GM15510 (cell line): ENCODE results near the gene CCDC148.

Experiments used
- POLR2A ChIP-seq: IDR thresholded peaks from 3 replicates; pipeline ENCODE4 v1.6.1; 2011; ENCODE audit warnings: borderline replicate concordance; ENCODE audit not compliant: insufficient read length; ENCODE audit errors: extremely low read depth

The CCDC148 gene

GRCh38 chr2:158346032-158346431 lies 110.5 kb downstream of the CCDC148 start:
- no peak for TF ChIP-seq POLR2A

- no peak for TF ChIP-seq POLR2A
These were observed 117.0 kb downstream of the CCDC148 start for GRCh38 chr2:158339513-158339912.

GRCh38 chr2:158337018-158337417 lies 119.5 kb downstream of the CCDC148 start:
- no peak for TF ChIP-seq POLR2A

- TF ChIP-seq POLR2A, result no peak
These were observed 130.7 kb downstream of the CCDC148 start for GRCh38 chr2:158325782-158326340.

- TF ChIP-seq POLR2A, result no peak
These were observed 131.3 kb downstream of the CCDC148 start for GRCh38 chr2:158325031-158325781.

- TF ChIP-seq POLR2A, result no peak
These were observed 133.2 kb downstream of the CCDC148 start for GRCh38 chr2:158323381-158323780.

GRCh38 chr2:158321264-158321663 lies 135.3 kb downstream of the CCDC148 start:
- no peak for TF ChIP-seq POLR2A

GRCh38 chr2:158319269-158319668 lies 137.3 kb downstream of the CCDC148 start:
- no peak for TF ChIP-seq POLR2A

GRCh38 chr2:158317642-158318041 lies 138.9 kb downstream of the CCDC148 start:
- no peak for TF ChIP-seq POLR2A

- TF ChIP-seq POLR2A, result no peak
These were observed 140.6 kb downstream of the CCDC148 start for GRCh38 chr2:158315803-158316414.

GRCh38 chr2:158315000-158315399 lies 141.6 kb downstream of the CCDC148 start:
- TF ChIP-seq POLR2A, result no peak

- TF ChIP-seq POLR2A, result no peak
These were observed 142.8 kb downstream of the CCDC148 start for GRCh38 chr2:158313734-158314133.

GRCh38 chr2:158312981-158313380 lies 143.6 kb downstream of the CCDC148 start:
- no peak for TF ChIP-seq POLR2A

GRCh38 chr2:158305501-158305900 lies 151.1 kb downstream of the CCDC148 start:
- TF ChIP-seq POLR2A, result no peak

- no peak for TF ChIP-seq POLR2A
These were observed 156.2 kb downstream of the CCDC148 start for GRCh38 chr2:158300394-158300793.

- TF ChIP-seq POLR2A, result no peak
These were observed 158.9 kb downstream of the CCDC148 start for GRCh38 chr2:158297606-158298005.
